Gastroesophageal sphincter (tissue), 3 donors: ENCODE data around the gene RMDN2.

ENCODE experiments used
- EP300 ChIP-seq: sonication (generic); formaldehyde crosslinking; IDR thresholded peaks from one replicate; pipeline ENCODE4 v1.6.1; 2017; ENCODE audit warnings: antibody characterized with exemption, mild to moderate bottlenecking
- POLR2A ChIP-seq, 2 donors: fragments of 450-650 bp; IDR thresholded peaks; one replicate each; pipeline ENCODE4 v1.6.1; 2017; ENCODE audit warnings: antibody characterized with exemption in 2 of 2, mild to moderate bottlenecking in 2 of 2, moderate library complexity in 1 of 2
- POLR2AphosphoS5 ChIP-seq: sonication (generic); formaldehyde crosslinking; IDR thresholded peaks from one replicate; pipeline ENCODE4 v1.6.1; 2017; ENCODE audit warnings: antibody characterized with exemption
- TF ChIP-seq, protein P1 (sequence below), 4 experiments: fragments of 200-600 bp in 2 of 4; fragments of 450-650 bp in 2 of 4; sonication (generic) in 1 of 4; IDR thresholded peaks; one replicate each; pipeline ENCODE4 v1.5.1; 2017 to 2019; ENCODE audit warnings: antibody characterized with exemption in 4 of 4, mild to moderate bottlenecking in 2 of 4, moderate library complexity in 2 of 4

DNA sequence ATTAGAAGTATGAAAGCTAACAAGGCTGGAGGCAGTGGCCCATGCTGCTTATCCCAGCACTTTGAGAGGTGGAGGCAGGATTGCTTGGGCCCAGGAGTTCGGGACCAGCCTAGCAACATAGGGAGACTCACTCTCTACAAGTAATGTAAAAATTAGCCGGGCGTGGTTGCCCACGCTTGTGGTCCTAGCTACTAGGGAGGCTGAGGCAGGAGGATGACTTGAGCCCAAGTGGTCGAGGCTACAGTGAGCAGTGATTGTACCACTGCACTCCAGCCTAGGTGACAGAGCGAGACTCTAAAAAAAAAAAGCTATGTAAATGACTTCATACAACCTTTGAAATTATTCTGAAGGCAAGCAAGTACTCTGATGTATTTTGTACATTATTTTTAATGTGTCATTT, 1.5 kb downstream of the RMDN2 start:
- TF ChIP-seq, protein P1, sequence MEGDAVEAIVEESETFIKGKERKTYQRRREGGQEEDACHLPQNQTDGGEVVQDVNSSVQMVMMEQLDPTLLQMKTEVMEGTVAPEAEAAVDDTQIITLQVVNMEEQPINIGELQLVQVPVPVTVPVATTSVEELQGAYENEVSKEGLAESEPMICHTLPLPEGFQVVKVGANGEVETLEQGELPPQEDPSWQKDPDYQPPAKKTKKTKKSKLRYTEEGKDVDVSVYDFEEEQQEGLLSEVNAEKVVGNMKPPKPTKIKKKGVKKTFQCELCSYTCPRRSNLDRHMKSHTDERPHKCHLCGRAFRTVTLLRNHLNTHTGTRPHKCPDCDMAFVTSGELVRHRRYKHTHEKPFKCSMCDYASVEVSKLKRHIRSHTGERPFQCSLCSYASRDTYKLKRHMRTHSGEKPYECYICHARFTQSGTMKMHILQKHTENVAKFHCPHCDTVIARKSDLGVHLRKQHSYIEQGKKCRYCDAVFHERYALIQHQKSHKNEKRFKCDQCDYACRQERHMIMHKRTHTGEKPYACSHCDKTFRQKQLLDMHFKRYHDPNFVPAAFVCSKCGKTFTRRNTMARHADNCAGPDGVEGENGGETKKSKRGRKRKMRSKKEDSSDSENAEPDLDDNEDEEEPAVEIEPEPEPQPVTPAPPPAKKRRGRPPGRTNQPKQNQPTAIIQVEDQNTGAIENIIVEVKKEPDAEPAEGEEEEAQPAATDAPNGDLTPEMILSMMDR (IDR thresholded peaks at IDR 0.05) = no peak
- no peak for TF ChIP-seq EP300
- TF ChIP-seq POLR2AphosphoS5 = no peak
- no peak for TF ChIP-seq POLR2A (IDR thresholded peaks at IDR 0.05)
